ENCODE data around the gene PLEKHB1. TPM values are rescaled to one million over a fixed set of nuclear protein-coding genes. Genes with fewer than 3 reads are reported as not detected.

The PLEKHB1 gene
- total RNA-seq, 1 experiment from 2014 or later, result 22.9 TPM

- no peak for TF ChIP-seq EZH2phosphoT487 (IDR thresholded peaks at IDR 0.05; ENCODE audit: borderline replicate concordance)
- TF ChIP-seq POLR2A (IDR thresholded peaks at IDR 0.05; ENCODE audit: borderline replicate concordance, extremely low read depth, insufficient read depth, insufficient read length), result no peak
- no peak for TF ChIP-seq ZNF274 (IDR thresholded peaks at IDR 0.05; ENCODE audit: low read depth, low read length)
- TF ChIP-seq RAD21 (IDR thresholded peaks at IDR 0.05; ENCODE audit: low read depth), result no peak
- no peak for TF ChIP-seq YY1 (IDR thresholded peaks at IDR 0.05; ENCODE audit: extremely low read depth, insufficient replicate concordance, low read depth, low read length)
- TF ChIP-seq, protein P1, sequence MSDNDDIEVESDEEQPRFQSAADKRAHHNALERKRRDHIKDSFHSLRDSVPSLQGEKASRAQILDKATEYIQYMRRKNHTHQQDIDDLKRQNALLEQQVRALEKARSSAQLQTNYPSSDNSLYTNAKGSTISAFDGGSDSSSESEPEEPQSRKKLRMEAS (IDR thresholded peaks at IDR 0.05), result no peak
- no peak for TF ChIP-seq ATF3 (IDR thresholded peaks at IDR 0.05)
- TF ChIP-seq SIN3A (IDR thresholded peaks at IDR 0.05; ENCODE audit: low read depth), result no peak
- TF ChIP-seq SRF (IDR thresholded peaks at IDR 0.05; ENCODE audit: low read depth), result no peak
- no peak for TF ChIP-seq POLR2AphosphoS5 (IDR thresholded peaks at IDR 0.05; ENCODE audit: low read depth, low read length)
- no peak for TF ChIP-seq EZH2 (IDR thresholded peaks at IDR 0.05)
- no peak for TF ChIP-seq ZFX (IDR thresholded peaks at IDR 0.05)
- TF ChIP-seq TCF7L2 (IDR thresholded peaks at IDR 0.05; ENCODE audit: borderline replicate concordance, extremely low read depth, insufficient read depth, insufficient read length), result no peak
- TF ChIP-seq CBX3 (IDR thresholded peaks at IDR 0.05; ENCODE audit: low read depth), result no peak
- no peak for TF ChIP-seq EGR1 (IDR thresholded peaks at IDR 0.05; ENCODE audit: low read depth)
- no peak for TF ChIP-seq SP1 (IDR thresholded peaks at IDR 0.05; ENCODE audit: low read depth)
- TF ChIP-seq CEBPB (IDR thresholded peaks at IDR 0.05; ENCODE audit: low read depth), result no peak
- TF ChIP-seq, protein P2, sequence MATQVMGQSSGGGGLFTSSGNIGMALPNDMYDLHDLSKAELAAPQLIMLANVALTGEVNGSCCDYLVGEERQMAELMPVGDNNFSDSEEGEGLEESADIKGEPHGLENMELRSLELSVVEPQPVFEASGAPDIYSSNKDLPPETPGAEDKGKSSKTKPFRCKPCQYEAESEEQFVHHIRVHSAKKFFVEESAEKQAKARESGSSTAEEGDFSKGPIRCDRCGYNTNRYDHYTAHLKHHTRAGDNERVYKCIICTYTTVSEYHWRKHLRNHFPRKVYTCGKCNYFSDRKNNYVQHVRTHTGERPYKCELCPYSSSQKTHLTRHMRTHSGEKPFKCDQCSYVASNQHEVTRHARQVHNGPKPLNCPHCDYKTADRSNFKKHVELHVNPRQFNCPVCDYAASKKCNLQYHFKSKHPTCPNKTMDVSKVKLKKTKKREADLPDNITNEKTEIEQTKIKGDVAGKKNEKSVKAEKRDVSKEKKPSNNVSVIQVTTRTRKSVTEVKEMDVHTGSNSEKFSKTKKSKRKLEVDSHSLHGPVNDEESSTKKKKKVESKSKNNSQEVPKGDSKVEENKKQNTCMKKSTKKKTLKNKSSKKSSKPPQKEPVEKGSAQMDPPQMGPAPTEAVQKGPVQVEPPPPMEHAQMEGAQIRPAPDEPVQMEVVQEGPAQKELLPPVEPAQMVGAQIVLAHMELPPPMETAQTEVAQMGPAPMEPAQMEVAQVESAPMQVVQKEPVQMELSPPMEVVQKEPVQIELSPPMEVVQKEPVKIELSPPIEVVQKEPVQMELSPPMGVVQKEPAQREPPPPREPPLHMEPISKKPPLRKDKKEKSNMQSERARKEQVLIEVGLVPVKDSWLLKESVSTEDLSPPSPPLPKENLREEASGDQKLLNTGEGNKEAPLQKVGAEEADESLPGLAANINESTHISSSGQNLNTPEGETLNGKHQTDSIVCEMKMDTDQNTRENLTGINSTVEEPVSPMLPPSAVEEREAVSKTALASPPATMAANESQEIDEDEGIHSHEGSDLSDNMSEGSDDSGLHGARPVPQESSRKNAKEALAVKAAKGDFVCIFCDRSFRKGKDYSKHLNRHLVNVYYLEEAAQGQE (IDR thresholded peaks at IDR 0.05; ENCODE audit: low read depth), result no peak
- no peak for TF ChIP-seq ZBTB33 (IDR thresholded peaks at IDR 0.05; ENCODE audit: extremely low read depth, insufficient replicate concordance, low read length)
- no peak for TF ChIP-seq FOSL1 (IDR thresholded peaks at IDR 0.05; ENCODE audit: low read depth)
- ATAC-seq (no peak), DNase-seq (ENCODE audit: low read depth, low spot score) (no peak)
- Histone ChIP-seq H3K4me1 (ENCODE audit: control insufficient read depth in 1 of 2, insufficient read depth in 2 of 2, low read length in 2 of 2) (peaks cover 5 to 20% of the 10 kb centered on the region in 2 experiments), H3K27ac (ENCODE audit: low read depth, low read length) (no peak overlapping the region), H3K4me2 (ENCODE audit: low read length) (no peak overlapping the region), H2AFZ (ENCODE audit: low read depth, low read length, poor library complexity, severe bottlenecking) (no peak overlapping the region), H4K20me1 (ENCODE audit: insufficient read depth) (no peaks in the 10 kb centered on the region), H3K9me3 (ENCODE audit: control insufficient read depth in 1 of 2, insufficient read depth in 1 of 2, low read depth in 1 of 2, low read length in 2 of 2) (no peaks in the 10 kb centered on the region), H3K4me3 (replicated peaks in 1 of 2; ENCODE audit: low read depth in 1 of 2, low read length in 2 of 2) (no peak overlapping the region), H3K9ac (ENCODE audit: low read length) (no peak overlapping the region), H3K9me2 (ENCODE audit: insufficient read depth) (no peaks in the 10 kb centered on the region), H3K27me3 (ENCODE audit: insufficient read depth, low read length) (no peaks in the 10 kb centered on the region), H3K36me3 (ENCODE audit: control insufficient read depth in 1 of 2, insufficient read depth in 2 of 2, low read length in 2 of 2) (no peaks in the 10 kb centered on the region; a peak in 1 of 4 replicates), H3K79me2 (ENCODE audit: insufficient read depth, low read length) (no peaks in the 10 kb centered on the region)
- RAD21 ChIA-PET (ENCODE audit: low non-redundant PET in 1 of 2, low total read pairs in 2 of 2, uncharacterized antibody in 2 of 2, unreplicated experiment in 2 of 2), result interaction anchor here in 1 of 2 experiments (2.9 kb wide), 1 partner anchor 37 kb away, joined by 21 read pairs; no protein-coding TSS in a partner anchor
- POLR2A ChIA-PET, result no interaction called here
- no TSS peak for BruUV-seq (replicated peaks)
- intact Hi-C loops (cut with micrococcal nuclease), result no loop called here
- CTCF ChIA-PET, result interaction anchor here (1.3 to 5.0 kb wide), 4 partner anchors 16 to 312 kb away, joined by 3 to 79 read pairs (median 24); no protein-coding TSS in a partner anchor
Measured at GRCh38 chr11:73662445-73663157, 16.2 kb downstream of the PLEKHB1 start.

Measured in HCT116 (cell line).